Measurements from ENCODE around the gene SLC41A2.

The SLC41A2 gene

DNA sequence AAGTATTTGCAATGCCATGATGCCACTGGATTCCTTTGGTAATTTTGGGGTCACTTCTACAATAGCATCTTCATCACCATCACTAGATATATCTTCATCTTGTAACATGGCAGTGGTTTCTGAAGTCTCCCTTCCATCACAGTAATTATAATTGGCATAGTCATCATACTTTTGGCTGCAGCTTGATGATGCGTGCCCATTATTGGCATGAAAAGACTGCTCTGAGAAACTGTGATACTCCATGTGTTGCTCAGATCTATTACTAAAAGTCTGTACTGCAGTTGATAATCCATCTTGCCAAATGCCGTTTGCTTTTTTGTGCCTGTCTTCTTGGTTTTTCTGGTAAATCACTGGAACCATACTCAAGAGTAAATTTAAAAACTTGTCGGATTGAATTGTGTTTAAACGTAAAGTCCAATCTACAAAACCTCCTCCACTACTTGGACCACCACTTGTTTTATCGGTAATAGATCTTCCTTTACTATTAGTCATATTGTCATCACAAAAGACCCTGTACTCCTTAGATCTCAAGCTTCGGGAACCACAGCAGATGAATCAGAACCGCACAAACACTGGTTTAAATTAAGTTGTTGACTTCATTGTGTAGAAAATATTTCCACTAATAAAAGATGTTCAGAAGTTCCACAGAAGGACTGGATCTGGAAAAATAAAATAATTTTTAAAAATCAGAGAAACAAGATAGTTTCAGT, 29.9 kb downstream of the SLC41A2 start:
- no peak for DNase-seq

DNA sequence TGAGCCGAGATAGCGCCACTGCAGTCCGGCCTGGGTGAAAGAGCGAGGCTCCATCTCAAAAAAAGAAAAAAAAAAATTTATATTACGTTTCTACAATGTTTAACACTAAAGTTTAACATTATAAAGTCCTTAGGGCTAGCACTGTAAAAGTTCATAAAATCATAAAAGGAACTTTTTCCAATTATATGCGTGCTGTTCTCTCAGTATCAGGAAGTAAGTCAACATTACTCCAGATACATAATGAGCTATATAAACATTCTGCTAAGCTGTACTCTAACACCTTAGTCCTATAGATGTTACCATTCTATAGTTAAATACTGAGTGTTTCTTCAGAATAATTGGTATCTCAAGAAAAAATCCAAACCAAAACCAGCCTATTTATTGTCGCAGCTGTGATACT, 32.6 kb downstream of the SLC41A2 start:
- no peak for DNase-seq

DNA sequence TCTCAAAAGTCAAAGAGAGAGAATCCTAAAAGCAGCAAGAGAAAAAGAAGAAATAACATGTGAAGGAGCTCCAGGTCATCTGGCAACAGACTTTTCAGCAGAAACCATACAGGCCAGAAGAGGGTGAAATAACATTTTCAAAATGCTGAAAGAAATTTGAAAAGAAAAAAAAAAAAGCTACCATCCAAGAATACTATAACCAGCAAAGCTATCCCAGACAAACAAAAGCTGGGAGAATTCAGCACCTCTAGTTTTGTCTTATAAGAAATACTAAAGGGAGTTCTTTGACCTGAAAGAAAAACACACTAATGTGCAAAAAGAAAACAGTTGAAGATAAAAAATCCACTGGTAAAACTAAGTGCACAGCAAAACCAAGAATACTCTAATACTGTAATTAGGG, 36.8 kb downstream of the SLC41A2 start:
- no peak for DNase-seq

DNA sequence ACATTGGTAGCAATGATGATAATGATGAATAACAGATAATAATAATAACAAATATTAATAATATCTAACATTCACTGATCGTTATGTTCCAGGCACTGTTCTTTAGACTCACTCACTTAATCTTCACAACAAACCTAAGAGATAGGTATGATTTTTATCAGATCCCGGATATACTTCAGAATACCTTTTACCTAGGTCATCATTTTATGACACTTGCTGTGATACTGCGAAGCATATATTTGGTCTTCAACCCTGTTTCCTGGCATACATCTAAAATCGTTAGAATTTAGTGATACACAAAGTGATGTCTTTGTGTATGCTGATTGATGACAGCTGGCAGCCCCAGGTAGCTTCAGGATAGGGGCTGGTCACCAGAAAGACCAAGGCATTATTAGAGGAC, 46.1 kb downstream of the SLC41A2 start:
- DNase-seq, result no peak

DNA sequence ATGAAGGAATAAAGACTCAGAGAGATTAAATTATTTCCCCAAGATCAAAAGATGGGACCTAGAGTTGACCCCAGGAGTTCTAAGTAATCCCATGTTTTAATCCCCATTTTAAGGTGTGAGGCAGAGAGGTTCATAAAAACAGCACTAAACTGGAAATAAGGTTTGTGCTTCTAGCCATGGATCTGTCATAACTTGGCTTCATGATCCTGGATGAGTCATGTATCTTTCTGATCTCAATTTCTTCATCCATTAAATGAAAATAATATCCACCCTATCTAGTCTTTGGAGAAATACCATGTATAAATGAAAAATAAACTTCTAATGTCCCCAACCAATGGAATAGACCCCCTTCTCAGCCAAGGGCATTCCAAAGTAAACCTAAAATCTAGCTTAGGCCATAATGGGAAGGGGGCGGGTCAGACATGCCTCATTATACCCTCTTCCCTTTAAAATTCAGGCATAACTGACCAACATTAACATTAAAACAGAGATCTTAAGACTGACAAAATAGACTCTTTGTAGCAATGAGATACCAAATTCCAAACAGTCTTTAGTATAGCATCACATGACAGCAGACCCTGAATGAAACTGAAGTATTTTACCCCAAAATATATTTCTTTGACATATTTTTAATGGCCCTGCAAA, 47.8 kb downstream of the SLC41A2 start:
- DNase-seq, result no peak

DNA sequence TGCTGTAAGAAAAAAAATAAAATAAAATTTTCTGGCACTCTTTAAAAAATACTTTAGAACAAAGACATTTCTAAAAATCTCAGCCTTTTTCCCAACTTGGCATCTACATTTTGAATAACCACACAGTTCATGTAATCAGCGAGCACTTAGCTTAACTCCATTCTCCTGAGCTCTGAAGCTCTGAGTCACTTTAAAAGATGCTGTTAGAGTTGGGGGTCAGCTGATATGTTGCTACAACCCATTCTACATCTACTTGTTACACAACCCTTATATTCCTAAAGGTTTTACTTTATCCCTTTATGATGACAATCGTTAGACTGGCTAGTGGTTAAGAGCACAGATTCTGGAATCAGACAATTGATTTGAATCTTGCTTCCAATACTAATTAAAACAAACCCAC, 48.3 kb downstream of the SLC41A2 start:
- no peak for DNase-seq
